NCI-H82 treated with DMSO at 0.1 percent for 48 hours (cell line): ENCODE results near the gene PFDN4.

Experiments
- DNase-seq: peaks from one replicate; lab custom pipeline; 2025; ENCODE audit not compliant: unreplicated experiment; lab: John Stamatoyannopoulos, UW

The PFDN4 gene

GRCh38 chr20:54207743-54208547 is at the start of gene PFDN4:
Gene PFDN4 (plus strand): TSS chr20:54208087. CDS start chr20:54208101, 14 bp downstream.
- DNase-seq, result peak; percentile 67

- no peak for DNase-seq
These were observed 49.7 kb upstream of the PFDN4 start for GRCh38 chr20:54158226-54158625.

- no peak for DNase-seq
These were observed 49.0 kb upstream of the PFDN4 start for GRCh38 chr20:54158856-54159418.

GRCh38 chr20:54160065-54161007 is 47.6 kb upstream of the PFDN4 start:
- DNase-seq, result no peak

GRCh38 chr20:54161008-54161820 is 46.7 kb upstream of the PFDN4 start:
- no peak for DNase-seq

GRCh38 chr20:54161821-54162149 is 46.1 kb upstream of the PFDN4 start:
- no peak for DNase-seq

- no peak for DNase-seq
These were observed 45.4 kb upstream of the PFDN4 start for GRCh38 chr20:54162378-54163009.

- no peak for DNase-seq
These were observed 44.5 kb upstream of the PFDN4 start for GRCh38 chr20:54163402-54163801.

GRCh38 chr20:54165014-54165413 is 42.9 kb upstream of the PFDN4 start:
- DNase-seq, result no peak

GRCh38 chr20:54165803-54166202 is 42.1 kb upstream of the PFDN4 start:
- DNase-seq, result no peak

GRCh38 chr20:54166987-54167662 is 40.8 kb upstream of the PFDN4 start:
- DNase-seq, result no peak

GRCh38 chr20:54167909-54168872 is 39.7 kb upstream of the PFDN4 start:
- DNase-seq, result no peak

GRCh38 chr20:54168961-54169862 is 38.7 kb upstream of the PFDN4 start:
- no peak for DNase-seq

- DNase-seq, result no peak
These were observed 37.8 kb upstream of the PFDN4 start for GRCh38 chr20:54170026-54170471.

- DNase-seq, result no peak
These were observed 36.9 kb upstream of the PFDN4 start for GRCh38 chr20:54170963-54171362.

- peak; percentile 53 for DNase-seq
These were observed 35.4 kb upstream of the PFDN4 start for GRCh38 chr20:54172532-54172855.

GRCh38 chr20:54172856-54173652 is 34.8 kb upstream of the PFDN4 start:
- DNase-seq, result no peak
